Measurements from ENCODE around the gene TDRD12.
"Not testable (repeated sequence)": the region's sequence is repeated elsewhere in the genome, so short reads cannot be mapped to it uniquely, and the experiment has no call there.

The TDRD12 gene

GRCh38 chr19:32748497-32748896 is 28.9 kb downstream of the TDRD12 start:
- DNase-seq = no peak

DNA sequence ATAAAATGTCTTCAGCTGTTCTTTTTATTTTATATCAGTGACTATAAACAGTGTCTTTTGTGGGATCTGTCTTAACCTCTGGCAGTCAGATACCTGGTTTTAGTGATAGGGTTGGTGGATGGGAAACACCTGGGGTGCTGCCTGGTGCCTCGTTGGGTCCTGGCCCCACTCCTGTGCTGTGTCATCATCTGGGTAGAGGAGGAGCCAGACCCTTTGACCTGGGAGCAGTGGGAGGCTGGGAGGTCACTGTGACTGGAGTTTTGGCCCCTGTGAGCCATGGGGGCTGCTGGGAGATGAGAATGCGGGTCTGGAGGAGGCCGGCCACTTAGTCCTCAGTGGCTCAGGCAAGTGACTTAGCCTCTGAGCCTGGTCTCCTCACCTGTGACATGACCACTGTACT is 29.4 kb downstream of the TDRD12 start:
- DNase-seq = no peak

DNA sequence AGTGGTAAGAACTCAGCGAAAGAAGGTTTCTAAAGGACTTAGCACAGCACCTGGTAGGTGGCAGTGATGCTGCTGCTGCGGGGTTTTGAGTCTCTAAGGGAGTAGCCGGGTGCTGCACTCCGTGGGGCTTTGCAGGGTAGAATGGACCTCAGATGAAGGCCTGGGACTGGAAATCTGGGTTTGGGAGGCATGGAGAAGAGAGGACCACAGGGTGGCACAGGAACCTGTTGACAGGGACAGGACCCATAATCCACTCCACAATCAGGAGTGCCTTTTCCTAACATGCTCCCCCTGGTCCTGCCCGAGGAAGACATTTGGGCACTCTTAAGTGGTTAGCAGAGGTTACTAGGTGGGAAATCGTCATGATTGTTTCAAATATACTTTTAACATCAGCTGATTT is 29.8 kb downstream of the TDRD12 start:
- no peak for DNase-seq

GRCh38 chr19:32750441-32751055 is 31.0 kb downstream of the TDRD12 start:
- DNase-seq = no peak

- no peak for DNase-seq
These were observed 31.5 kb downstream of the TDRD12 start for GRCh38 chr19:32751066-32751465.

DNA sequence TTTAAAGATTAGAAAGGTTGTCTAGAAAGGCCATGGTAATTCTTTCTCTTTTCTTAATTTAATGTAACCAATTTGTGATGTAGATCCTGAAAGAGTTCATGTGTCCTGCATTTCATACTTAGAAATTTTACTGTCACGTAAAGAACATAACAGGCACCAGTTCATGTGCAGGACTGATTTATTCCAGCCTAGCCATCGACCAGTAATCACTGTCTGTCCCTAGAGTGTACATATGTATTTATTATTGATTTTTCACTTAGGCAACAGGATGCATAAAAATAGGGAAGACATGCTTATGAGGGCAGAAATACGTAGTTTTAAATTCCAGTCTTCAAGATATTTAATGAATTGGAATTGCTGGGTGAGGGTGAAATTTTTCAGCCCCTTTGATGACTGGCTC is 37.6 kb downstream of the TDRD12 start:
- DNase-seq = no peak

DNA sequence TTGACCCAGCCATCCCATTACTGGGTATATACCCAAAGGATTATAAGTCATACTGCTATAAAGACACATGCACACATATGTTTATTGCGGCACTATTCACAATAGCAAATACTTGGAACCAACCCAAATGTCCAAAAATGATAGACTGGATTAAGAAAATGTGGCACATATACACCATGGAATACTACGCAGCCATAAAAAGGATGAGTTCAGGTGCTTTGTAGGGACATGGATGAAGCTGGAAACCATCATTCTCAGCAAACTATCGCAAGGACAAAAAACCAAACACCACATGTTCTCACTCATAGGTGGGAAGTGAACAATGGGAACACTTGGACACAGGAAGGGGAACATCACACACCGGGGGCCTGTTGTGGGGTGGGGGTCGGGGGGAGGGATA is 45.8 kb downstream of the TDRD12 start:
- DNase-seq = not testable (repeated sequence)

DNA sequence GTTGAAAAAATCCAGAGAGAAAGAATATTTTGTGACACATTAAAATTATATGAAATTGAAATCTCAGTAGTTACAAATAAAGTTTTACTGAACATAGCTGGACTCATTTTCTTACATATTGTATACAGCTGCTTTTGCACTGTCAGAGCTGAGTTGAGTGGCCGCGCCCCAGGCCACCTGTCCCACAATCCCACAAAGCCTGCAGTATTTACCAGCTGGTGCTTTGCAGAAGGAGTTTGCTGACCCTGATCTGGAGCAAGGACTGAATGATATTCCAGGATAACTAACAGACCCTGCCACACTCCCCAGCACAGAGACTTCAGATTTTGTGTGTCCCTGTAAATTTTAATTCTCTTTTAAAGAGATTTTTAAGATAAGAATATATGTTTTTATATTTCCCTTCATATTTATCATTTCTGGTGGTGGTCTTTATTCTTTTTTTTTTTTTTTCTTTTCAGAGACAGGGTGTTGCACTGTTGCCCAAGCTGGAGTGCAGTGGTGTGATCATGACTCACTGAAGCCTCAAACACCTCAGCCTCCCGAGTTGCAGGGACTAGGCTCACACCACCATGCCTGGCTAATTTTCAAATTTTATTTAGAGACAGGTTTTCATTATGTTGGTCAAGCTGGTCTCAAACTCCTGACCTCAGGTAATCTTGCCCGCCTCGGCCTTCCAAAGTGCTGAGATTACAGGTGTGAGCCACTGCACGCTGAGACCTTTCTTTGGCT is 48.5 kb downstream of the TDRD12 start:
- DNase-seq = no peak

GRCh38 chr19:32771596-32771995 is 52.0 kb downstream of the TDRD12 start:
- DNase-seq = no peak

DNA sequence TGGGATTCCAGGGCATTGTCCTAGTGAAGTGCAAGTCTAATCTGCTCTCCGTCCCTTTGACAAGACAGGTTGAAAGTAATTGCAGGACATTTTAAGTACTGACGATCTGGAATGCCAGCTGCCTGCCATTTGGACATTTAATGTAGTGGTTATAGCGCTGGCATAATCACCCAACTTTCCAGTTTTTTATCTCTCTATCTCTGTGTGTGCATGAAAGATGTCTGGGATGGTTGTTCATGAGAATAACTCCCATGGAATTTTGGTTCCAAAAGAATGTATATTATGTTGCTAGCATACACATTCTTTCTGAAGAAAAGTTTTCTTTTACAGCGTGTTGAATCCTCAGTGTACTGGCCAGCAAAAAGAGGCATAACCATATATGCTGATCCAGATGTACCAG is 53.6 kb downstream of the TDRD12 start:
- DNase-seq = no peak

GRCh38 chr19:32779082-32779481 is 59.5 kb downstream of the TDRD12 start:
- no peak for DNase-seq

GRCh38 chr19:32781280-32781679 is 61.7 kb downstream of the TDRD12 start:
- DNase-seq = no peak

DNA sequence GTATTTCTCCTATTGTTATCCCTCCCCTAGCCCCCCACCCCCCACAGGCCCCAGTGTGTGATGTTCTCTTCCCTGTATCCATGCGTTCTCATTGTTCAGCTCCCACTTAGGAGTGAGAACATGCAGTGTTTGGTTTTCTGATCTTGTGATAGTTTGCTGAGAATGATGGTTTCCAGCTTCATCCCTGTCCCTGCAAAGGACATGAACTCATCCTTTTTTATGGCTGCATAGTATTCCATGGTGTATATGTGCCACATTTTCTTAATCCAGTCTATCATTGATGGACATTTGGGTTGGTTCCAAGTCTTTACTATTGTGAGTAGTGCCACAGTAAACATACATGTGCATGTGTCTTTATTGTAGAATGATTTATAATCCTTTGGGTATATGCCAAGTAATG is 62.5 kb downstream of the TDRD12 start:
- not testable (repeated sequence) for DNase-seq

DNA sequence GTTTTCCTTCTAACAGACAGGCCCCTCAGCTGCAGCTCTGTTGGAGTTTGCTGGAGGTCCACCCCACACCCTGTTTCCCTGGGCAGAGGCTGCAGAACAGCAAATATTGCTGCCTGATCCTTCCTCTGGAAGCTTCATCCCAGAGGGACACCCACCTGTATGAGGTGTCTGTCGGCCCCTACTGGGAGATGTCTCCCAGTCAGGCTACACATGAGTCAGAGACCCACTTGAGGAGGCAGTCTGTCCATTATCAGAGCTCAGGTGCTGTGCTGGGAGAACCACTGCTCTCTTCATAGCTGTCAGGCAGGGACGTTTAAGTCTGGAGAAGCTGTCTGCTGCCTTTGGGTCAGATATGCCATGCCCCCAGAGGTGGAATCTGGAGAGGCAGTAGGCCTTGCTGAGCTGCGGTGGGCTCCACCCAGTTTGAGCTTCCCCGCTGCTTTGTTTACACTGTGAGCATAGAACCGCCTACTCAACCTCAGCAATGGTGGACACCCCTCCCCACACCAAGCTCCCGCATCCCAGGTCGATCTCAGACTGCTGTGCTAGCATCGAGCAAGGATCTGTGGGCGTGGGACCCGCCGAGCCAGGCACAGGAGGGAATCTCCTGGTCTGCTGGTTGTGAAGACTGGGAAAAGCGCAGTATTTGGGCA is 67.7 kb downstream of the TDRD12 start:
- DNase-seq = not testable (repeated sequence)

DNA sequence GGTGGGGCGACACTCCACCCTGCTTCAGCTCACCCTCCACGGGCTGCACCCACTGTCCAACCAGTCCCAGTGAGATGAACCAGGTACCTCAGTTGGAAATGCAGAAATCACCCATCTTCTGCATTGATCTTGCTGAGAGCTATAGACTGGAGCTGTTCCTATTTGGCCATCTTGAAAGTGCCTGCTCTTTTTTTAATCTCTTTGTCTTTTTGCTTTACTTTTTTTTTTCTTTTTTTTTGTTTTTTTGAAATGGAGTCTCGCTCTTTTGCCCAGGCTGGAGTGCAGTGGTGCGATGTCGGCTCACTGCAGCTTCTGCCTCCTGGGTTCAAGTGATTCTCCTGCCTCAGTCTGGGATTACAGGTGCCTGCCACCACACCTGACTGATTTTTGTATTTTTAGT is 68.3 kb downstream of the TDRD12 start:
- not testable (repeated sequence) for DNase-seq

GRCh38 chr19:32789429-32789828 is 69.9 kb downstream of the TDRD12 start:
- no peak for DNase-seq

- no peak for DNase-seq
These were observed 78.6 kb downstream of the TDRD12 start for GRCh38 chr19:32798201-32798600.

GRCh38 chr19:32800191-32800590 is 80.6 kb downstream of the TDRD12 start:
- DNase-seq = no peak

- DNase-seq = no peak
These were observed 81.2 kb downstream of the TDRD12 start for GRCh38 chr19:32800754-32801153.

- no peak for DNase-seq
These were observed 83.3 kb downstream of the TDRD12 start for GRCh38 chr19:32802840-32803239.

- no peak for DNase-seq
These were observed 88.7 kb downstream of the TDRD12 start for GRCh38 chr19:32808236-32808635.

DNA sequence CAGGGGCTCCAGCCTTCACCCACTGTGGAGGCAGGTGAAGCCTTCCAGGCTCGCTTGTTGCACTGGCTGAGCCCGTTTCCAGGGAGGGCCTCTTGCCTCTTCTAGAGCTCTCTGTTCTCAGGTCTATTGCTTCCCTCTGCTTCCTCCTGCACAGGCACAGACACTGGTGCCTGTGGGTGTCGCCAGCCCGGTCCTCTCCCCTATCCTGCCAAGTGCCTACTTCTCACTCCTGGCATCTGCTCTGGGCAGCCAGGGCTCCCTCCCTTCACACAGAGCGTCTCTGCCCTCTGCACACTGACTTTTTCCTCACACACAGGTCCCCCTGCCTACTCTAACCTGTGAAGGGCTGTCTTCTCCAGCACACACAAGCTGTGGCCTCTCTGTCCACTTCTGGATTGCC is 89.7 kb downstream of the TDRD12 start:
- DNase-seq = no peak

- no peak for DNase-seq
These were observed 90.2 kb downstream of the TDRD12 start for GRCh38 chr19:32809754-32810153.

GRCh38 chr19:32810452-32810851 is 90.9 kb downstream of the TDRD12 start:
- DNase-seq = no peak

All from fibroblast of upper back skin (primary cell).